ENCODE data around the gene KDM7A. TPM values are rescaled to one million over a fixed set of nuclear protein-coding genes. Genes with fewer than 3 reads are reported as not detected.
"Not testable (repeated sequence)": the region's sequence is repeated elsewhere in the genome, so short reads cannot be mapped to it uniquely, and the experiment has no call there.

The KDM7A gene
- total RNA-seq, 1 donor from 2014 or later = 28.1 TPM

GRCh38 chr7:140142031-140142430, 34.8 kb downstream of the KDM7A start:
- no peak for DNase-seq (ENCODE audit: low spot score)
- no peaks in the 10 kb centered on the region for H3K27me3 Mint-ChIP-seq (ENCODE audit: insufficient read depth)
- peaks cover 27% of the 10 kb centered on the region for H3K4me1 Mint-ChIP-seq (ENCODE audit: low read depth)
- intact Hi-C loops (cut with micrococcal nuclease) = no loop called here
- H3K27ac Mint-ChIP-seq = no peak overlapping the region
- peaks cover 17% of the 10 kb centered on the region for H3K9me3 Mint-ChIP-seq
- H3K4me3 Mint-ChIP-seq = no peak overlapping the region
- peaks cover 29% of the 10 kb centered on the region for H3K36me3 Mint-ChIP-seq (ENCODE audit: low read depth)

DNA sequence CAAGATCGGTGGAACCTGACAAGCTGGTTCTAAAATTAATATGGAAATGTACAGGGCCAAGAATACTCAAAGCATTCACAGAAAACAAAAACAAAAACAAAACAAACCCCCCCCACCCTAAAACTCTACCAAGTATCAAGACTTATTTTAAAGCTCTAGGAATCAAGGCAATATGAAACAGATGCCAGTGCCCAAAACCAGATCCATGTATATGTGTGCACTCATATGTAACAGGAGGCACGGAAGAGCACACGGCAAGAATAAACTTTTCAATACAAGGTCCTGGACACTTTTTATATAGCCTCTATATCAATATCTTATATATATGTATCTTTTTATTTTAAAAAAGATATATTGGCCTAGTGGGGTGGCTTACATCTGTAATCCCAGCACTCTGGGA, 35.5 kb downstream of the KDM7A start:
- Mint-ChIP-seq H3K27me3 (ENCODE audit: insufficient read depth) (no peaks in the 10 kb centered on the region), H3K27ac (no peak overlapping the region), H3K9me3 (peaks cover 17% of the 10 kb centered on the region), H3K4me3 (no peak overlapping the region), H3K36me3 (ENCODE audit: low read depth) (peaks cover 22% of the 10 kb centered on the region), H3K4me1 (ENCODE audit: low read depth) (peaks cover 19% of the 10 kb centered on the region)
- intact Hi-C loops (cut with micrococcal nuclease) = no loop called here
- DNase-seq (ENCODE audit: low spot score) = no peak

DNA sequence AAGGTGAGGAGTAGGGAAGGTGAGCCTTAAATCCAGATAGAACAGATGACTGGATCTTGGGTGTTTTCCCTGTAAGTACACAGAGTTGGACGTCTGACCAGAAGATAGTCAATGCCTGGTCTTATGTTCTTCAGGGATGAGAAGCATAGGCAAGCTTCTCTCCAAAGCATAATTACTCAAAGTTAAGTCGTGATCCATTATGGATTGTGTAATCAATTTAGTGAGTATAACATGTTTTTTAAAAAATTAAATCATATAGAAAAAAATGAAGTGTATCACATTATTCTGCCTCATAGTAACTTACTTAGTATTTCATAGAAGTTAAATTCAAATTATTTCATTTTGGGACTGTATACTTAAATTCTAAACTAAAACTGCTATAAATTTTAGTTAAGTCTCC, 39.7 kb downstream of the KDM7A start:
- Mint-ChIP-seq H3K27me3 (ENCODE audit: insufficient read depth) (no peaks in the 10 kb centered on the region), H3K4me1 (ENCODE audit: low read depth) (peaks cover 5% of the 10 kb centered on the region), H3K4me3 (no peak overlapping the region), H3K9me3 (no peaks in the 10 kb centered on the region), H3K36me3 (ENCODE audit: low read depth) (peaks cover 22% of the 10 kb centered on the region), H3K27ac (no peak overlapping the region)
- intact Hi-C loops (cut with micrococcal nuclease) = no loop called here
- no peak for DNase-seq (ENCODE audit: low spot score)

DNA sequence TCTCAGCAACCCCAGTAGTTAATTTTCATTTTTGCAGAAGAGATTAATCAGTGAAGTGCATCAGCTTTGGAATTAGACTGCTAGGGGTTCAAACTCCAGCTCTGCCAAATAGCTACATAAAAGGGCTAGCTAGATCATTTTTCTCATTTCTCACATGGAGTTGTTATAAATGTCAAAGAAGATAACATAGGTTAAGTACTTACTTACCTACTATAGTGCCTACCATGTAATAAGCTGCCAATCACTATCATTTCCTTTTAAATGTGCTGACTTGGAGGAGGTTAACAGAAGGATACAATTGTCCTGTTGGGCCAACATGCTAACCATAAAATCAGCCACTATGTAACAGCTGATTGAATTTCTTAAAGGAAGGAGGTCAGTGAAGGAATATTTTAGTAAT, 40.7 kb downstream of the KDM7A start:
- Mint-ChIP-seq H3K27me3 (ENCODE audit: insufficient read depth) (no peaks in the 10 kb centered on the region), H3K4me1 (ENCODE audit: low read depth) (peaks cover 12% of the 10 kb centered on the region), H3K9me3 (no peaks in the 10 kb centered on the region), H3K36me3 (ENCODE audit: low read depth) (peaks cover 29% of the 10 kb centered on the region), H3K27ac (no peak overlapping the region), H3K4me3 (no peak overlapping the region)
- no peak for DNase-seq (ENCODE audit: low spot score)
- intact Hi-C loops (cut with micrococcal nuclease) = no loop called here

DNA sequence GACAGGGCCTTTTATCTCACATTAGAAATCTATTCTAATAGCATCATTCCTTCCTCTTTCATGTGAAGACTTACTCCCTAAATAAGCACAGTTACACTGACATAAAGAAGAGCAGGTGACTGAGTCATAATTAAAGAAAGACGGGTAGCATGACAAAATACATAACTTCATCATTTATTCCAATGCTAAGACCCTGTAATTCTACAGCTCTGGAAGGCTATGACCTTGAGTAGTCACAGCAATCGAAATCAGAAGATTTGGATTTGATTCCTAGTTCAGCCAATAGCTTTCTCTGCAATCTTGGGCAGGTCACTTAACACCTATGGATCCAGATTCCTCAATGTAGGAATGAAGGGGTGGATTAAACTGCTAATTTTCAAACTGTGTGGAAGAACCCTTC, 42.7 kb downstream of the KDM7A start:
- H3K9me3 Mint-ChIP-seq = no peaks in the 10 kb centered on the region
- DNase-seq (ENCODE audit: low spot score) = no peak
- H3K4me1 Mint-ChIP-seq (ENCODE audit: low read depth) = peaks cover 11% of the 10 kb centered on the region
- no peaks in the 10 kb centered on the region for H3K27me3 Mint-ChIP-seq (ENCODE audit: insufficient read depth)
- H3K36me3 Mint-ChIP-seq (ENCODE audit: low read depth) = peaks cover 39% of the 10 kb centered on the region
- no peak overlapping the region for H3K27ac Mint-ChIP-seq
- H3K4me3 Mint-ChIP-seq = no peak overlapping the region
- intact Hi-C loops (cut with micrococcal nuclease) = no loop called here

GRCh38 chr7:140127360-140128127, 49.2 kb downstream of the KDM7A start:
- Mint-ChIP-seq H3K27ac (peak overlapping the region; percentile 61), H3K27me3 (ENCODE audit: insufficient read depth) (no peaks in the 10 kb centered on the region), H3K9me3 (no peaks in the 10 kb centered on the region), H3K4me1 (ENCODE audit: low read depth) (peaks cover 40% of the 10 kb centered on the region), H3K36me3 (ENCODE audit: low read depth) (peaks cover 54% of the 10 kb centered on the region), H3K4me3 (no peak overlapping the region)
- intact Hi-C loops (cut with micrococcal nuclease) = loop anchor here (2.0 to 5.0 kb wide), 2 partner anchors 47 to 175 kb away; no protein-coding TSS in a partner anchor
- DNase-seq (ENCODE audit: low spot score) = no peak

DNA sequence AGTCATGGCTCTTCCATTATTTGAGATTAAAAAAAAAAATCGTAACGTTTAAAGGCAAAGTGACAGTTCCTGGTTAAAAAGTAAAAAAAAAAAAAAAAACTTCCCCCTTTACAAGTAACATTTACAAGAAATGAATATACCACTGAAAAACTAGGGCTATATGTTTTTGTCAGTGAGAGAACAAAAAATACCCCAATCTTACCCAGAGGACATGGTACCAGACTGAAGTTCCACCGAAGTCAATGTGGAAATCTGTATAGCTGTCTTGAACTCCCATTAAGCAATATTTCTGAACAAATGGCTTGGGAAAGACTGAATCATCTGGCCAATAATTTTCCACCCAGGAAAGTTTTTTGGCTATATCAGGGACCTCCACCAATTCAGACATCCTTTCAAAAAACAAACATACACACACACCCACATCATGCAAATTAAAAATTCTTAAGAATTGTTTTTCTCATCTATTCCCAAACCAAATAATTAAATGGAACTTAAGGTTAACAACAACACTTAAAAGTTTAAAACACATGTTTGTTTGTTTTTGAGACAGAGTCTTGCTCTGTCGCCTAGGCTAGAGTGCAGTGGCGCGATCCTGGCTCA, 50.2 kb downstream of the KDM7A start:
- peaks cover 48% of the 10 kb centered on the region for H3K36me3 Mint-ChIP-seq (ENCODE audit: low read depth)

GRCh38 chr7:140122965-140123364, 53.8 kb downstream of the KDM7A start:
- H3K36me3 Mint-ChIP-seq (ENCODE audit: low read depth) = peaks cover 43% of the 10 kb centered on the region
- peak overlapping the region; percentile 48 for H3K27ac Mint-ChIP-seq
- H3K27me3 Mint-ChIP-seq (ENCODE audit: insufficient read depth) = no peaks in the 10 kb centered on the region
- peaks cover 38% of the 10 kb centered on the region for H3K4me1 Mint-ChIP-seq (ENCODE audit: low read depth)
- DNase-seq (ENCODE audit: low spot score) = no peak
- H3K9me3 Mint-ChIP-seq = no peaks in the 10 kb centered on the region
- intact Hi-C loops (cut with micrococcal nuclease) = loop anchor here (5.0 kb wide), 1 partner anchor 36 kb away; no protein-coding TSS in a partner anchor
- H3K4me3 Mint-ChIP-seq = no peak overlapping the region

More for the DNA sequence above, 50.2 kb downstream of the KDM7A start:
- peak overlapping the region; percentile 90 for H3K27ac Mint-ChIP-seq
- H3K4me3 Mint-ChIP-seq = peak overlapping the region; percentile 53
- no peaks in the 10 kb centered on the region for H3K9me3 Mint-ChIP-seq
- DNase-seq (ENCODE audit: low spot score) = no peak
- H3K4me1 Mint-ChIP-seq (ENCODE audit: low read depth) = peaks cover 38% of the 10 kb centered on the region
- H3K27me3 Mint-ChIP-seq (ENCODE audit: insufficient read depth) = no peaks in the 10 kb centered on the region
- intact Hi-C loops (cut with micrococcal nuclease) = loop anchor here (2.0 to 5.0 kb wide), 2 partner anchors 48 to 176 kb away; no protein-coding TSS in a partner anchor

- Mint-ChIP-seq H3K27ac (no peak overlapping the region), H3K4me3 (no peak overlapping the region), H3K4me1 (ENCODE audit: low read depth) (peaks cover 25% of the 10 kb centered on the region), H3K9me3 (no peaks in the 10 kb centered on the region), H3K27me3 (ENCODE audit: insufficient read depth) (no peaks in the 10 kb centered on the region), H3K36me3 (ENCODE audit: low read depth) (peaks cover 41% of the 10 kb centered on the region)
- intact Hi-C loops (cut with micrococcal nuclease) = loop anchor here (5.0 kb wide), 1 partner anchor 34 kb away; no protein-coding TSS in a partner anchor
- no peak for DNase-seq (ENCODE audit: low spot score)
Observed at GRCh38 chr7:140121326-140121725, 55.5 kb downstream of the KDM7A start.

GRCh38 chr7:140114817-140115216, 62.0 kb downstream of the KDM7A start:
- not testable (repeated sequence) for H3K27ac Mint-ChIP-seq

DNA sequence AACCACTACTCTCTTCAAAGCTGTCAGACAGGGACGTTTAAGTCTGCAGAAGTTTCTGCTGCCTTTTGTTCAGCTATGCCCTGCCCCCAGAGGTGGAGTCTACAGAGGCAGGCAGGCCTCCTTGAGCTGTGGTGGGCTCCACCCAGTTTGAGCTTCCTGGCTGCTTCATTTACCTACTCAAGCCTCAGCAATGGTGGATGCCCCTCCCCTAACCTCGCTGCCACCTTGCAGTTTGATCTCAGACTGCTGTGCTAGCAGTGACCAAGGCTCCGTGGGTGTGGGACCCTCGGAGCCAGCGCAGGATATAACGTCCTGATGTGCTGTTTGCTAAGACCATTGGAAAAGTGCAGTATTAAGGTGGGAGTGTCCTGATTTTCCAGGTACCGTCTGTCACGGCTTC, 68.0 kb downstream of the KDM7A start:
- DNase-seq (ENCODE audit: low spot score); intact Hi-C loops (cut with micrococcal nuclease); H3K27ac Mint-ChIP-seq; H3K4me1 Mint-ChIP-seq (ENCODE audit: low read depth); H3K27me3 Mint-ChIP-seq (ENCODE audit: insufficient read depth); H3K4me3 Mint-ChIP-seq: not testable (repeated sequence)
- Mint-ChIP-seq H3K9me3 (peaks cover 10% of the 10 kb centered on the region), H3K36me3 (ENCODE audit: low read depth) (peaks cover 70% of the 10 kb centered on the region)

More at GRCh38 chr7:140114817-140115216, 62.0 kb downstream of the KDM7A start:
- H3K4me1 Mint-ChIP-seq (ENCODE audit: low read depth); H3K9me3 Mint-ChIP-seq; H3K4me3 Mint-ChIP-seq; DNase-seq (ENCODE audit: low spot score); H3K27me3 Mint-ChIP-seq (ENCODE audit: insufficient read depth); intact Hi-C loops (cut with micrococcal nuclease): not testable (repeated sequence)
- peaks cover 49% of the 10 kb centered on the region for H3K36me3 Mint-ChIP-seq (ENCODE audit: low read depth)

- H3K27me3 Mint-ChIP-seq (ENCODE audit: insufficient read depth) = no peaks in the 10 kb centered on the region
- H3K27ac Mint-ChIP-seq = no peak overlapping the region
- H3K9me3 Mint-ChIP-seq = no peaks in the 10 kb centered on the region
- H3K4me3 Mint-ChIP-seq = no peak overlapping the region
- no peak for DNase-seq (ENCODE audit: low spot score)
- H3K36me3 Mint-ChIP-seq (ENCODE audit: low read depth) = peaks cover 62% of the 10 kb centered on the region
- intact Hi-C loops (cut with micrococcal nuclease) = no loop called here
- no peaks in the 10 kb centered on the region for H3K4me1 Mint-ChIP-seq (ENCODE audit: low read depth)
Observed at GRCh38 chr7:140096459-140096858, 80.3 kb downstream of the KDM7A start.

DNA sequence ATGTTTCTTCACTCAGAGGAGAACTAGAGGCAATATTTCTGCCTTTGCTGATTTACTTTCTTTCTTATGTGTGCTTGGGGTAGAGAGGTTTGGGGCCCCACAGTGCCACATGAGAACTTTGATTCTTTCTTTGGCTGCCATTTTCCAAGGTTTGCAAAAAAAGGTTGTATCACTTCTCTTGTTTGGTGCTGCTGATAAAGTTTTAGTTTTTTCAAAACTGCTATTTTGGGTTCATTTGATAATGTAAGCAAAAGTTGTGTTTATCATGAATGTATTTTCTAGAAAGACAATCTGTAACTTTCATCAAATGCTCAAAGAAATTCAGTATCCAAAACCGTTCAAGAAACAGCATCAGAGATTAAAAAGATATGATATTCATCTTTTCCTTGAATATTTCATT, 83.4 kb downstream of the KDM7A start:
- Mint-ChIP-seq H3K9me3 (no peaks in the 10 kb centered on the region), H3K36me3 (ENCODE audit: low read depth) (peaks cover 59% of the 10 kb centered on the region), H3K27me3 (ENCODE audit: insufficient read depth) (no peaks in the 10 kb centered on the region), H3K4me3 (no peak overlapping the region), H3K27ac (no peak overlapping the region), H3K4me1 (ENCODE audit: low read depth) (no peaks in the 10 kb centered on the region)
- intact Hi-C loops (cut with micrococcal nuclease) = no loop called here
- DNase-seq (ENCODE audit: low spot score) = no peak

Measured in activated T-helper 1 cell treated with anti-CD3 and anti-CD28 coated beads, Interleukin-12 subunit alpha, Interleukin-12 subunit beta, Interleukin-2, Interleukin-4 antibody, amounts not matched to agents 30 ng/mL and 10 ng/mL and 1 ng/mL, durations not matched to agents 14 hours and 24 hours and 36 hours (primary cell).